ENCODE measurements around the gene PPM1D.
A peak's percentile ranks its signal among the peaks of the same experiment; 100 is the strongest.
"Not testable (repeated sequence)": the region's sequence is repeated elsewhere in the genome, so short reads cannot be mapped to it uniquely, and the experiment has no call there.

PPM1D gene

DNA sequence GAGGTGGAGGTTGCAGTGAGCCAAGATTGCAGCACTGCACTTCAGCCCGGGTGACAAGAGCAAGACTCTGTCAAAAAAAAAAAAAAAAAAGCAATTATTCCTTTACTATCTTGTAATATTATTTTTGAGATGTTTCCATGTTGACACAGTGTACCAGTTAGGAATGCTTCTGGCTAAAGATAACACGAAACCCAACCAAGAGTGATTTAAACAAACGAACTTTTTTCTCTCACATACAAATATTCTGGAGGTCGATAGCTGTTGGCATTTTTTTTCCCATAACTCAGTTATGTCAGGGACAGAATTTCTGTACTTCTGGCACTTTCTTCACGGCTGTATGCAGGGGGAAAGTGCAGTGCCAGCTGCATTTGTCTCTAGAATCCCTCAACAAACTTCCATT lies 9.9 kb upstream of the PPM1D start:
- H3K9ac ChIP-seq: no peak overlapping the region
- H3K4me3 ChIP-seq: no peak overlapping the region
- no peaks in the 10 kb centered on the region for H4K20me1 ChIP-seq
- H3K27ac ChIP-seq: no peak overlapping the region
- H3K4me1 ChIP-seq: peaks cover 0 to 13% (median 0%) of the 10 kb centered on the region in 10 experiments; a peak in 8 of 20 replicates
- H3K9me3 ChIP-seq (replicated peaks in 1 of 11): no peaks in the 10 kb centered on the region
- no peaks in the 10 kb centered on the region for H3K36me3 ChIP-seq
- no peaks in the 10 kb centered on the region for H3K27me3 ChIP-seq
- no peak for TF ChIP-seq Cebpa-rat (IDR thresholded peaks at IDR 0.05)
- no peak overlapping the region for H3K4me2 ChIP-seq

DNA sequence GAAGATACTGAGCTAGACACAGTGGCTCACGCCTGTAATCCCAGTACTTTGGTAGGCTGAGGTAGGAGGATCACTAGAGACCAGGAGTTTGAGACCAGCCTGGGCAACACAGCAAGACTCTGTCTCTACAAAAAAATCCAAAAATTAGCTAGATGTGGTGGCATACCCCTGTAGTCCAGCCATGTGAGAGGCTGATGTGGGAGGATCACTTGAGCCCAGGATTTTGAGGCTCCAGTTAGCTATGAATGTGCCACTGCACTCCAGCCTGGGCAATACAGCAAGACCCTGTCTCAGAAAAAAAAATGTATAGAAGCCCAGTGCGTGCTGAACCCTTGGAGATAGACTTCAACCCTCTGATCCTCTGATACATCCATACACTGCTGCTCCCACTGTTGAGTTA lies 7.2 kb upstream of the PPM1D start:
- no peak for TF ChIP-seq Cebpa-rat (IDR thresholded peaks at IDR 0.05)
- no peak overlapping the region for H3K4me2 ChIP-seq

DNA sequence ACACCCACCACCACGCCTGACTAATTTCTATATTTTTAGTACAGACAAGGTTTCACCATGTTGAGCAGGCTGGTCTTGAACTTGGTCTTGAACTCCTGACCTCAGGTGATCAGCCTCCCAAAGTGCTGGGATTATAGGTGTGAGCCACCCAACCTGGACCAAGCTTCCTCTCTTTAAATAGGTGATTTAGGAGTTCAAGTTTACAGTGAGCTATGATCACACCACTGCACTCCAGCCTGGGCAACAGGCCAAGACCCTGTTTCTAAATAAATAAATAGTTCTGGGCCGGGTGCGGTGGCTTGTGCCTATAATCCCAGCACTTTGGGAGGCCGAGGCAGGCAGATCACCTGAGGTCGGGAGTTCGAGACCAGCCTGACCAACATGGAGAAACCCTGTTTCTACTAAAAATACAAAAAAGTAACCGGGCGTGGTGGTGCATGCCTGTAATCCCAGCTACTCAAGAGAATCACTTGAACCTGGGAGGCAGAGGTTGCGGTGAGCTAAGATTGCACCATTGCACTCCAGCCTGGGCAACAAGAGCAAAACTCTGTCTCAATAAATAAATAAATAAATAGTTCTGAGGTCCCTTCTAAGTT lies 6.5 kb upstream of the PPM1D start:
- not testable (repeated sequence) for H3K27me3 ChIP-seq; H3K36me3 ChIP-seq; H4K20me1 ChIP-seq; H3K4me3 ChIP-seq; H3K9ac ChIP-seq; H3K9me3 ChIP-seq (replicated peaks in 1 of 11); H3K27ac ChIP-seq; H3K4me2 ChIP-seq
- H3K4me1 ChIP-seq: peaks cover 10 to 35% (median 18%) of the 10 kb centered on the region in 10 experiments

More for the DNA sequence above, 7.2 kb upstream of the PPM1D start:
- H3K27me3 ChIP-seq: no peaks in the 10 kb centered on the region
- peaks cover 2 to 27% (median 10%) of the 10 kb centered on the region in 10 experiments; a peak in 19 of 20 replicates for H3K4me1 ChIP-seq
- H3K9ac ChIP-seq: no peak overlapping the region
- no peaks in the 10 kb centered on the region for H4K20me1 ChIP-seq
- no peak overlapping the region for H3K4me3 ChIP-seq
- H3K27ac ChIP-seq: no peak overlapping the region
- no peaks in the 10 kb centered on the region for H3K36me3 ChIP-seq
- no peaks in the 10 kb centered on the region for H3K9me3 ChIP-seq (replicated peaks in 1 of 11)

DNA sequence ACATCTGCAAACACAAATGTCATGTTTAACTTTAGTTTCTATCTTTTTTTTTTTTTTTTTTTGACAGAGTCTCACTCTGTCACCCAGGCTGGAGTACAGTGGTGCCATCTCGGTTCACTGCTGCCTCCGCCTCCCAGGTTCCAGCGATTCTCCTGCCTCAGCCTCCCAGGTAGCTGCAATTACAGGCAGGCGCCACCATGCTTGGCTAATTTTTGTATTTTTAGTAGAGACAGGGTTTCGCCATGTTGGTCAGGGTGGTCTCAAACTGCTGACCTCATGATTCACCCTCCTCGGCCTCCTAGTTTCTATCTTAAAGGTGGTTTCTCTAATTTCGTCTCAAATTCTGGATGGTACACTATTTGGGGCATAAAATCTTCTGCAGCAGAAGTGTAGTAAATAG lies 5.8 kb upstream of the PPM1D start:
- H3K27ac ChIP-seq; H3K9ac ChIP-seq; H3K4me3 ChIP-seq; H3K27me3 ChIP-seq; H4K20me1 ChIP-seq; H3K9me3 ChIP-seq (replicated peaks in 1 of 11); H3K36me3 ChIP-seq: not testable (repeated sequence)
- TF ChIP-seq Cebpa-rat (IDR thresholded peaks at IDR 0.05): 0 out of 22 replicates have a peak, but pooled peaks of 1 of the 11 experiments have one; percentile 10
- Histone ChIP-seq H3K4me1 (peaks cover 16 to 41% (median 24%) of the 10 kb centered on the region in 10 experiments), H3K4me2 (peak overlapping the region in 3 of 11 experiments; percentile 9 to 42 (median 36); a peak in 3 of 22 replicates)

DNA sequence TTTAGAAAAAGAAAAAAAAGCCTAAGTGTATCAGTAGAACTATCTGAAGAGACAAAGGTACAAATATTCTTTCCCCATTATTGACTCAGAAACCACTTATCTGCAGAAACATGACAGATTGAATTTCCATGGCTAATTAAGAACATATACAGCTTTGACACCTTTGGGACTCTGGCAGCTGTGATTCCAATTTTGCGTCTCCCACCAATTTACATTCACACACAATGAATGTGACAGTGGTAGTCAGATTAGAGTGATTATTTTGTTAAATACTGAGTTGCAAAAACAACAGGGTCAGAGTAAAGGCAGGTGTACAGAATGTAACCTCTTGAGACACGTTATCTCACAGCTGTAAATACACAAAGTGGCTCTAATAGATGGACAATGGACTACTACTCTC lies 5.3 kb upstream of the PPM1D start:
- H3K4me3 ChIP-seq: no peak overlapping the region
- no peaks in the 10 kb centered on the region for H3K27me3 ChIP-seq
- no peak for TF ChIP-seq Cebpa-rat (IDR thresholded peaks at IDR 0.05)
- no peak overlapping the region for H3K9ac ChIP-seq
- H3K4me2 ChIP-seq: peak overlapping the region in 2 of 11 experiments; percentile 36 to 42; a peak in 1 of 22 replicates
- no peaks in the 10 kb centered on the region for H3K9me3 ChIP-seq (replicated peaks in 1 of 11)
- H4K20me1 ChIP-seq: no peaks in the 10 kb centered on the region
- H3K36me3 ChIP-seq: no peaks in the 10 kb centered on the region
- H3K4me1 ChIP-seq: peaks cover 18 to 45% (median 27%) of the 10 kb centered on the region in 10 experiments
- no peak overlapping the region for H3K27ac ChIP-seq

DNA sequence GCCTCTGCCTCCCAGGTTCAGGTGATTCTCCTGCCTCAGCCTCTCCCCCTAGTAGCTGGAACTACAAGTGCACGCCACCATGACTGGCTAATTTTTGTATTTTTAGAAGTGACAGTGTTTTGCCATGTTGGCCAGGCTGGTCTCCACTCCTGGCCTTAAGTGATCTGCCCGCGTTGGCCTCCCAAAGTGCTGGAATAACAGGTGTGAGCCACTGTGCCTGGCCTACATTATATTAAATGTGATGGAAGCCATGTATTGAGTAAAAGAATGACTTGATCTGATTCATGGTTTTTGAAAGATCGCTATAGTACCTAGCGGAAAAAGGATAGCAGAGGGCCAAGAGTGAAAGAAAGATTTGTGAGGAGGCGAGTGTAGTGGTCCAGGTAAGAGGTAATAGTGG lies 2.7 kb upstream of the PPM1D start:
- no peak overlapping the region for H3K4me3 ChIP-seq

DNA sequence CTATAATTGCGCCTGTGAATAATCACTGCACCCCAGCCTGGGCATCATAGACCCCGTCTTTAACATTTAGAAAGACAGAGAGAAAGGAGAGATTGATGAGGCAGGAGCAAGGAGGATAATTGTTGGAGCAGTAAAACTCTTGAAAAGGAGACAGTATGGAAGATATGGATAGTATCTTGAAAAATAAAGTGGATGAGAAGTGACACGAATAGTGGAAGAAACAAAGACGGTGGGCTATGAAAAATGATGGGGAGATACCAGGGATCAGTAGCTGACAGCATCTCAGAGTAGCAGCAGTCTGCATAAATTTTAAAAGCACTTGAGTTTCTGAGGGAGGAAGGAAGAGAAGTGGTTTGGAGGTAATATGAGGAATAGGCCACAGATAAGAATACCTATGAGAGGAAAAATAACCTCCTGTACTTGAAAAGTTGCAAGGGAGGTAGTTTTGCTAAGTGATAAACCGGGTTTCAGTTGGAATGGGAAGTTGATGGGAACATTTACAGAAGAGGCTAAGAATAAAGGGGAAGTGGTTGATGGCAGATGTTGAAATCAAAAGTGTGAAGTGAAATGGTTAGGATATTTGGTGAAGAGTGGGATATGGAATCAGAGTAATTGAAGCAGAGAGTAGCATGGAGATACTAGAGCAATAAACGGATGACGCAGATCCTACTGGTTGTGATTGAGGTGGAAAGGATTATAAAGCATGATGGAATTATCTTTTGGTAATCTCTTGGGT lies 1.8 kb upstream of the PPM1D start:
- peak overlapping the region in 7 of 10 experiments; percentile 27 to 99 (median 98); a peak in 7 of 20 replicates for H3K4me3 ChIP-seq
- no peaks in the 10 kb centered on the region for H3K9me3 ChIP-seq (replicated peaks in 1 of 11)
- H3K4me2 ChIP-seq: peak overlapping the region; percentile 86 to 97 (median 92)
- H3K27ac ChIP-seq: peak overlapping the region in 8 of 11 experiments; percentile 91 to 98 (median 96); a peak in 15 of 22 replicates
- H3K4me1 ChIP-seq: peaks cover 29 to 52% (median 35%) of the 10 kb centered on the region in 10 experiments
- TF ChIP-seq Cebpa-rat (IDR thresholded peaks at IDR 0.05): peak in 4 of 11 experiments; percentile 15 to 69 (median 36); a peak in 4 of 22 replicates
- H3K36me3 ChIP-seq: no peaks in the 10 kb centered on the region; a peak in 1 of 22 replicates
- H3K27me3 ChIP-seq: no peaks in the 10 kb centered on the region
- peak overlapping the region in 6 of 11 experiments; percentile 36 to 98 (median 96); a peak in 11 of 22 replicates for H3K9ac ChIP-seq
- peaks cover 20 to 30% (median 28%) of the 10 kb centered on the region in 11 experiments; a peak in 21 of 22 replicates for H4K20me1 ChIP-seq

More for the DNA sequence above, 2.7 kb upstream of the PPM1D start:
- no peak for TF ChIP-seq Cebpa-rat (IDR thresholded peaks at IDR 0.05)
- peak overlapping the region in 8 of 11 experiments; percentile 2 to 98 (median 96); a peak in 14 of 22 replicates for H3K27ac ChIP-seq
- H4K20me1 ChIP-seq: peaks cover 11 to 21% (median 19%) of the 10 kb centered on the region in 11 experiments; a peak in 21 of 22 replicates
- peak overlapping the region in 8 of 11 experiments; percentile 86 to 97 (median 93); a peak in 16 of 22 replicates for H3K4me2 ChIP-seq
- peak overlapping the region in 2 of 11 experiments; percentile 53 to 95; a peak in 3 of 22 replicates for H3K9ac ChIP-seq
- H3K36me3 ChIP-seq: no peaks in the 10 kb centered on the region
- peaks cover 20 to 45% (median 27%) of the 10 kb centered on the region in 10 experiments for H3K4me1 ChIP-seq
- no peaks in the 10 kb centered on the region for H3K9me3 ChIP-seq (replicated peaks in 1 of 11)
- H3K27me3 ChIP-seq: no peaks in the 10 kb centered on the region

DNA sequence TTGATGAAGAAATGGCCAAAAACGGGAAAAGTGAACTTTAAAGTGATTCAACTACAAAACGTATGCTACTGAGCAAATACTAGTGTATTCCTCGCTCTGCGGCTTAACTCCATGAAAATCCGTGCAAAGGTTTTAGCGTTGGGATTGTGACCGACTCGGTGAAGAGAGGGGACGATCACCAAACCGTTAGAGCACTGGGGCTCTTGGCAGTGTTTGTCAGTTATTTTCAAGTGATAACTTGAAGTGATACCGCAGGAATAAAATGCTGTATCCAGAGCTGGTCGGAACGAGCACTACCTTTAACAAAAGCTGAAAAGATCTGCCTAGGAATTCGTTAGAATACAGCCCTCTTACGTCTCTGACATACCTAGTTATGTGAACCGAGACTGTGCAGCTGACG lies 773 bp upstream of the PPM1D start:
- peak overlapping the region; percentile 86 to 97 (median 92) for H3K4me2 ChIP-seq
- no peaks in the 10 kb centered on the region for H3K9me3 ChIP-seq (replicated peaks in 1 of 11)
- peaks cover 35 to 57% (median 43%) of the 10 kb centered on the region in 10 experiments for H3K4me1 ChIP-seq
- H3K27me3 ChIP-seq: no peaks in the 10 kb centered on the region
- peaks cover 0 to 1% (median 0%) of the 10 kb centered on the region in 11 experiments; a peak in 3 of 22 replicates for H3K36me3 ChIP-seq
- H3K4me3 ChIP-seq: peak overlapping the region; percentile 87 to 99 (median 96)
- H3K27ac ChIP-seq: peak overlapping the region; percentile 64 to 98 (median 95); a peak in 21 of 22 replicates
- H4K20me1 ChIP-seq: peaks cover 30 to 40% (median 39%) of the 10 kb centered on the region in 11 experiments
- no peak for TF ChIP-seq Cebpa-rat (IDR thresholded peaks at IDR 0.05)
- peak overlapping the region; percentile 94 to 99 (median 97) for H3K9ac ChIP-seq

Measured in BLaER1 treated with 17β-estradiol and CSF1 and Interleukin-3, amounts not matched to agents 10 nM and 100 nM (cell line).